Fibroblast of villous mesenchyme (primary cell): Measurements from ENCODE around the gene GPR12. TPM values are rescaled to one million over a fixed set of nuclear protein-coding genes. Genes with fewer than 3 reads are reported as not detected.
"Not testable (repeated sequence)": the region's sequence is repeated elsewhere in the genome, so short reads cannot be mapped to it uniquely, and the experiment has no call there.

Experiments
- DNase-seq: peaks from one replicate; pipeline ENCODE4 v3.0.0-alpha.2; 2010; ENCODE audit warnings: low read depth
- H3K4me3 ChIP-seq: 2 replicates; pipeline ENCODE4 v1.5.1; 2011; ENCODE audit warnings: low read depth, mild to moderate bottlenecking, low read length
- total RNA-seq: library from RNA; depleted of rRNA; stranded (reverse); fragments of >200 nt; gene quantifications from 2 replicates; pipeline ENCODE4 v1.2.3, GENCODE V29; 2012
- TF ChIP-seq, protein P1 (sequence below): IDR thresholded peaks from 2 replicates; pipeline ENCODE4 v1.5.1; 2012; ENCODE audit warnings: low read depth, mild to moderate bottlenecking, low read length; ENCODE audit not compliant: insufficient read depth

GPR12 gene
- total RNA-seq, 1 donor, result not detected

DNA sequence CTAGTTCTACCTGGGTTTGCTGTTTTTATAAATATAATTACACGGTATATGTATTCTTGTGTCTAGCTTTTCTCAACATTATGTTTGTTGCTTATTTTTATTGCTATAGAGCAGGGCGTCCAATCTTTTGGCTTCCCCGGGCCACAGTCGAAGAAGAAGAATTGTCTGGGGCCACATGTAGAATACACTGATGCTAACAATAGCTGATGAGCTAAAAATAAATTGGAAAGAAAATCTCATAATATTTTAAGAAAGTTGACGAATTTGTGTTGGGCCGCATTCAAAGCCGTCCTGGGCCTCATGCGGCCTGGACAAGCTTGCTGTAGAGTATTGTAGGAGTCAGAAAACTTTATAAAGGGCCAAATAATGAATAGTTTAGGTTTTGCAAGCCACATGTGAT, 33.9 kb downstream of the GPR12 start:
- TF ChIP-seq, protein P1, sequence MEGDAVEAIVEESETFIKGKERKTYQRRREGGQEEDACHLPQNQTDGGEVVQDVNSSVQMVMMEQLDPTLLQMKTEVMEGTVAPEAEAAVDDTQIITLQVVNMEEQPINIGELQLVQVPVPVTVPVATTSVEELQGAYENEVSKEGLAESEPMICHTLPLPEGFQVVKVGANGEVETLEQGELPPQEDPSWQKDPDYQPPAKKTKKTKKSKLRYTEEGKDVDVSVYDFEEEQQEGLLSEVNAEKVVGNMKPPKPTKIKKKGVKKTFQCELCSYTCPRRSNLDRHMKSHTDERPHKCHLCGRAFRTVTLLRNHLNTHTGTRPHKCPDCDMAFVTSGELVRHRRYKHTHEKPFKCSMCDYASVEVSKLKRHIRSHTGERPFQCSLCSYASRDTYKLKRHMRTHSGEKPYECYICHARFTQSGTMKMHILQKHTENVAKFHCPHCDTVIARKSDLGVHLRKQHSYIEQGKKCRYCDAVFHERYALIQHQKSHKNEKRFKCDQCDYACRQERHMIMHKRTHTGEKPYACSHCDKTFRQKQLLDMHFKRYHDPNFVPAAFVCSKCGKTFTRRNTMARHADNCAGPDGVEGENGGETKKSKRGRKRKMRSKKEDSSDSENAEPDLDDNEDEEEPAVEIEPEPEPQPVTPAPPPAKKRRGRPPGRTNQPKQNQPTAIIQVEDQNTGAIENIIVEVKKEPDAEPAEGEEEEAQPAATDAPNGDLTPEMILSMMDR, result no peak

DNA sequence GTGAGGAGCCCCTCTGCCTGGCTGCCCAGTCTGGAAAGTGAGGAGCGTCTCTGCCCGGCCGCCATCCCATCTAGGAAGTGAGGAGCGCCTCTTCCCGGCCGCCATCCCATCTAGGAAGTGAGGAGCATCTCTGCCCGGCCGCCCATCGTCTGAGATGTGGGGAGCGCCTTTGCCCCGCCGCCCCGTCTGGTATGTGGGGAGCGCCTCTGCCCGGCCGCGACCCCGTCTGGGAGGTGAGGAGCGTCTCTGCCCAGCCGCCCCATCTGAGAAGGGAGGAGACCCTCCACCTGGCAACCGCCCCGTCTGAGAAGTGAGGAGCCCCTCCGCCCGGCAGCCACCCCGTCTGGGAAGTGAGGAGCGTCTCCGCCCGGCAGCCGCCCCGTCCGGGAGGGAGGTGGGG, 37.0 kb downstream of the GPR12 start:
- not testable (repeated sequence) for H3K4me3 ChIP-seq, DNase-seq

More for the DNA sequence above, 33.9 kb downstream of the GPR12 start:
- no peak overlapping the region for H3K4me3 ChIP-seq
- DNase-seq, result no peak

DNA sequence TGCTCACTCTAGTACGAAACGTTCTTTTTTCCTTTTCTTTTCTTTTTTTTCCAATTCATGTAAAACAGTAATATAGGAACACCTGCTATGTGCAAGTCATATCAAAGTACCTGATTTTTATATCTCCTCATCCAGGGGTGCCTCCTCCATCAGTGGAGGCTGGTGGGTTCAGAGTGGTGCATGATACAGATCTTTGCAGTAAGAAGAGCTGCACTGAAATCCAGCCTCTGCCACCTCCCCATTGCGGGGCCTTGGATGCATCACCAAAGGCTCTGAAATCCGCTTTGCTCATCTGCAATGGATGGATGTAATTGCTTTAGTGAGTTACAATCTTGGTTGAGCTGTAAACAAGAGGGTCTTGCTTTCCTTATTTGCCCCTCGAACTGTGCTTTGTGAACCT, 38.3 kb downstream of the GPR12 start:
- H3K4me3 ChIP-seq, result no peak overlapping the region
- DNase-seq, result no peak
- TF ChIP-seq, protein P1, result no peak

DNA sequence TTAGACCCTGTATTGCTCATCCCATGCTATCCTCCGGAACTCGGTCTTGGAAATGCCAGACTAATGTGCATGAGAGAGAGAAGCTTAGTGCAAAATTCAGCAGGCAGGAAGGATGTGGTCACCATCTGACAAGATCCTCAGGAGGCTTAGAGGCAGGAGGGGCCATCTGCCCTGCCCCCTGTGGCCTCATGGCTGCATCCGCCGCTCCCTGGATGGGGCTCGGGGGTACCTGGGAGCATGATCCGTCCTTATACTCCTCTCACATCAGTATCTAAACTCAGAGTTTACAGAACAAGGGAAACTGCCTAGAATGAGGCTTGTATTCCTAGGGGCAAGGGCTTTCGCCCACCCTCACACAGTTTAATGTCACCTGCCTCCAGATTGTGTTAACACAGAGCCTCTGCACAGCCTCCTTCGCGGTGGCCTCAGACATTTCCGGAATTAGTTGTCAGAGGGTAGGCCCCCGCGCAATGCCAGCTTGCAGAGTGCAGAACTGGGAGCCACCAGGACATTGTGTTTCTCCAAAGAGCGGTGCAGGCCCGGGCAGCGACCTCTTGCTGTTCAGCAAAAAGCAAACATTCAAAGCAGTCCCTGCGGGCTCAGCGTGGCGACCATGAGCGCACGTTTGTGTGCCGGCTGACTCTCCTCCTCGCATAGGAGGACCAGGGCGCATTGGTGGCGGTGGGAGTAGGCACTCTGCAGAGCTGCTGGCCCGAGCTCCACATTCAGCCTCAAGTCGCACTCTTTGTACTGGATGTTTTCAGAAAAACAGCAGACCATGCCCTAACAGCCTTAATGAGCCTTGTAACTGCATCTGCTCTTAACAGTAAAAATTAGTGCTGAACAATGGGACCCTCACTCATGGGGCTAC, 39.1 kb downstream of the GPR12 start:
- no peak overlapping the region for H3K4me3 ChIP-seq
- DNase-seq, result no peak
- TF ChIP-seq, protein P1, result no peak

DNA sequence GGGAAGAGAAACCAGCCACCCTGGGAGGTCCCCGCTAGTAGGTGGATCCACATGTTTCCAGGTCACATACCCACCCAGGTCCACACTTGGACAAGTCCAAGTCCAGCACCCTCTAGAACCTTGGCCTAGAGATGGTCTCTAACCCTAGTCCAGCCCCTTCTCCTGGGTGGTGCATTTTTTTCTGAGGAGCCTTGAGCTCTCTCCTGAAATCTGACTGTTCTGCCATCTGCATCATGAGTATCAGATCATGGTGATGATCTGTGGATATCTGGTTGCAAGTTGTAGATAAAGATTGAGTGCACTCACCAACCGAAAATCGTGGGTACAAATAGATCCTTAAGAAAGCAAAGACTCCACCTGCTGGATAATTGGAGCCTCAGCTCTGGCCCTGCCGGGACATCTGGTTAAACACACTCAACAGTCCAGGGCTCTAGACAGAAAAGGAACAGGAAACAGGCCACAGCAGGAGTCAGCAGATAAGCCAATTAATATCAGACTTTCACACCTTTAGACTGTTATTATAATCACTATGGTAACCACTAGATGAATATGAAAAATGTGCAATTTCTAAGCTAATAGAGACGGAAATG, 41.1 kb downstream of the GPR12 start:
- H3K4me3 ChIP-seq, result no peak overlapping the region
- TF ChIP-seq, protein P1, result no peak
- peak; percentile 2 for DNase-seq

DNA sequence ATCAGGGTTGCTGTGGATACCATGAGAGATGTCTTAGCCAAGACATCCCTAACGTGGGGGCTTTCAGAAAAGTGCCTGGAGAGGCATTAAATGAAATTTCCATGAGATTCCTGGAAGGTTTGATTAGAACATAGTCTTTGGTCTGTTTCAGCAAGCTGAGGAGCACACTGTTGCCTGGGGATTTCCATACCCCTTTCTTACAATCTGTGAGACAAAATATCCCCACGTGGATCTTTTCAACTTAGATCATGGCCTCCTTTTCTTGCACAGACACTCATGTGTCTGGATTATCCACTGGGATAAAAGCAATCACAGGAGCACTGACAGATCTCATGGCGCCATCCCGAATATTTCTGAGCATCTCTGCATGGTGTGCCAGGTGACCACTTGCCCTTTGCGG, 41.7 kb downstream of the GPR12 start:
- TF ChIP-seq, protein P1, result no peak
- no peak for DNase-seq
- no peak overlapping the region for H3K4me3 ChIP-seq

DNA sequence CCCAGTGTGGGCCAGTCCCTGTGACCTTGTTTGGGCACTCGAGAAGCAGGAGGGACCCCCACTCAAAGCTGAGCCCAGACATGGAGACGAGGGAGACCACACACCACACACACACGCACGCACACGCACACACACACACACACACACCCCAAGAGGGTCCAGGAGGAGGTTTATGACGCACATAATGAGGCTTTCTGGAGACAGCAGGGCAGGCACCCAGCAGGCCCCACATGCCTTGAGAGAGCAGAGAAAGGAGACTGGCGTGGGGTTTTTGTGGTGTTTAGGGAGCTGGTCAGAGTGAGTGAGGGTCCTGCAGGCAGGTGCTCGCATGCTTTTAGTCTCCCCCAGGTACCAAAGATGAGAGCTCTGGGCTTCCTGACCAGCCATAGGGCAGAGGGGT, 42.4 kb downstream of the GPR12 start:
- H3K4me3 ChIP-seq, result no peak overlapping the region
- DNase-seq, result no peak
- TF ChIP-seq, protein P1, result no peak
